C4-2B (cell line): ENCODE data around the gene COL2A1.

Source experiments
- ZFX ChIP-seq: fragments of 450-650 bp; IDR thresholded peaks from 2 replicates; pipeline ENCODE4 v1.6.1; 2017
- TF ChIP-seq, protein P1 (sequence below): fragments of 450-650 bp; conservative IDR thresholded peaks from 2 replicates; pipeline ENCODE4 v1.5.1; 2017; ENCODE audit warnings: mild to moderate bottlenecking

DNA sequence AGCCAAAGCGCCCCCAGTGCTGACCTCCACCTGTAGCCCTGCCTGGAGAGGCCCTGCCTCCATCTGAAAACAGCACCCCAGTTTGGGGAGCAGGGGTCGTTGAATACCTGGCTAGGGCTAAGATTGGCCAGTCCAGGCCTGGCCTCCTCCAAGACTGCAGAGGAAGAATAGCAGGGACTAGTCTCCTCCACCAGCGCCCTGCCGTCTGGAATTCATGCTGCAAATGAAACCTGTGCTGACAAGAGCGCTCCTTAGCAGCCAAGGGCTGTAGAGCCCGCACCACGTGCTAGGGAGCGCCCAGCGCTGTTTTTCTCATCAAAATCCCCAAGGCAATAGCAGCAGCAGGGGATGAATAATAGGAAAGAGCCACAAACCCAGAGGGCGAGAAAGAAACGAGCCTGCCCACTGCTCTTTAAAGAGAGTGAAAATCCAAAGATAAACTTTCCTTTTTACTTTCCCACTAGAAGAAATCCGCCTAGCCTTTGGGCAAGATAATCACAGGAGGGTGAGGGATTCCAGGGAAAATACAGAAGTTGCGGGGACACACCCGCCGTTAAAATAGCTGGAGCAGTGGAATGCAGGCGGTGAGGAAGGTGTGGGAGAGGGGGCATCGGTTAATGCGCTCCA is 3.3 kb downstream of the COL2A1 start:
- TF ChIP-seq, protein P1, sequence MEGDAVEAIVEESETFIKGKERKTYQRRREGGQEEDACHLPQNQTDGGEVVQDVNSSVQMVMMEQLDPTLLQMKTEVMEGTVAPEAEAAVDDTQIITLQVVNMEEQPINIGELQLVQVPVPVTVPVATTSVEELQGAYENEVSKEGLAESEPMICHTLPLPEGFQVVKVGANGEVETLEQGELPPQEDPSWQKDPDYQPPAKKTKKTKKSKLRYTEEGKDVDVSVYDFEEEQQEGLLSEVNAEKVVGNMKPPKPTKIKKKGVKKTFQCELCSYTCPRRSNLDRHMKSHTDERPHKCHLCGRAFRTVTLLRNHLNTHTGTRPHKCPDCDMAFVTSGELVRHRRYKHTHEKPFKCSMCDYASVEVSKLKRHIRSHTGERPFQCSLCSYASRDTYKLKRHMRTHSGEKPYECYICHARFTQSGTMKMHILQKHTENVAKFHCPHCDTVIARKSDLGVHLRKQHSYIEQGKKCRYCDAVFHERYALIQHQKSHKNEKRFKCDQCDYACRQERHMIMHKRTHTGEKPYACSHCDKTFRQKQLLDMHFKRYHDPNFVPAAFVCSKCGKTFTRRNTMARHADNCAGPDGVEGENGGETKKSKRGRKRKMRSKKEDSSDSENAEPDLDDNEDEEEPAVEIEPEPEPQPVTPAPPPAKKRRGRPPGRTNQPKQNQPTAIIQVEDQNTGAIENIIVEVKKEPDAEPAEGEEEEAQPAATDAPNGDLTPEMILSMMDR: no peak; the same call in 1 of the 2 replicates
- no peak for TF ChIP-seq ZFX
